Karpas-422 (cell line): ENCODE measurements around the gene CTSC. TPM values are rescaled to one million over a fixed set of nuclear protein-coding genes. Genes with fewer than 3 reads are reported as not detected.
"Not testable (repeated sequence)": the region's sequence is repeated elsewhere in the genome, so short reads cannot be mapped to it uniquely, and the experiment has no call there.

ENCODE experiments used
- DNase-seq: peaks from one replicate; pipeline ENCODE4 v3.0.0-alpha.2; 2015
- H2AFZ ChIP-seq: fragments of 200-600 bp; sonication (generic); 2 replicates; pipeline ENCODE4 v1.6.1; 2014; ENCODE audit warnings: antibody characterized with exemption, low read length, mixed read lengths
- H3K27ac ChIP-seq: fragments of 200-600 bp; sonication (generic); 2 replicates; pipeline ENCODE4 v1.5.1; 2014; ENCODE audit warnings: mild to moderate bottlenecking, low read length, moderate library complexity
- H3K27me3 ChIP-seq: fragments of 200-600 bp; sonication (generic); 2 replicates; pipeline ENCODE4 v1.6.1; 2014; ENCODE audit warnings: low read length, mixed read lengths
- H3K36me3 ChIP-seq: fragments of 200-600 bp; sonication (generic); 2 replicates; pipeline ENCODE4 v1.6.1; 2014; ENCODE audit warnings: low read length, mixed read lengths; ENCODE audit not compliant: insufficient read depth
- H3K4me1 ChIP-seq: fragments of 200-600 bp; sonication (generic); 2 replicates; pipeline ENCODE4 v1.6.1; 2014; ENCODE audit warnings: mild to moderate bottlenecking, low read length, mixed read lengths
- H3K4me2 ChIP-seq: fragments of 200-600 bp; sonication (generic); 2 replicates; pipeline ENCODE4 v1.6.1; 2014; ENCODE audit warnings: low read length, low read depth, mild to moderate bottlenecking; ENCODE audit not compliant: poor library complexity, severe bottlenecking
- H3K4me3 ChIP-seq: fragments of 200-600 bp; sonication (generic); 2 replicates; pipeline ENCODE4 v1.5.1; 2014; ENCODE audit warnings: mild to moderate bottlenecking, antibody characterized with exemption, low read length, mixed read lengths
- H3K79me2 ChIP-seq: fragments of 200-600 bp; sonication (generic); 2 replicates; pipeline ENCODE4 v1.6.1; 2014; ENCODE audit warnings: mild to moderate bottlenecking, low read length, mixed read lengths
- H3K9ac ChIP-seq: fragments of 200-600 bp; sonication (generic); 2 replicates; pipeline ENCODE4 v1.6.0; 2014; ENCODE audit warnings: low read length
- H3K9me2 ChIP-seq: fragments of 200-600 bp; sonication (generic), shearing (Covaris generic); replicated peaks from 2 replicates; pipeline ENCODE4 v1.6.0; 2014; ENCODE audit warnings: mild to moderate bottlenecking, low read length, moderate library complexity; ENCODE audit not compliant: insufficient read depth
- H3K9me3 ChIP-seq: fragments of 300-700, 200-600 bp; sonication (generic); 2 replicates; pipeline ENCODE4 v1.6.1; 2014; ENCODE audit warnings: low read length, mixed read lengths
- H4K20me1 ChIP-seq: fragments of 200-600 bp; sonication (generic); 2 replicates; pipeline ENCODE4 v1.6.1; 2014; ENCODE audit warnings: mild to moderate bottlenecking, antibody characterized with exemption, low read length, low read depth; ENCODE audit not compliant: insufficient read depth
- total RNA-seq: library from RNA; depleted of rRNA; stranded (reverse); fragments of >200 nt; shearing (Covaris generic); gene quantifications from 2 replicates; pipeline ENCODE4 v1.2.3, GENCODE V29; 2014; ENCODE audit warnings: low replicate concordance; rRNA removed

Gene CTSC
- total RNA-seq, 1 experiment from 2014 or later: 453 TPM

- H3K27me3 ChIP-seq: no peaks in the 10 kb centered on the region
Measured at GRCh38 chr11:88252208-88252607, 85.3 kb downstream of the CTSC start.

GRCh38 chr11:88250566-88251242 lies 86.8 kb downstream of the CTSC start:
- Histone ChIP-seq H3K27ac (no peak overlapping the region), H3K4me1 (no peaks in the 10 kb centered on the region), H3K9ac (no peak overlapping the region), H3K4me2 (no peak overlapping the region), H2AFZ (no peak overlapping the region), H3K9me3 (no peaks in the 10 kb centered on the region), H3K27me3 (no peaks in the 10 kb centered on the region), H3K36me3 (peaks cover 5% of the 10 kb centered on the region; the same call in 1 of the 2 replicates), H3K4me3 (no peak overlapping the region), H3K79me2 (no peaks in the 10 kb centered on the region), H4K20me1 (no peaks in the 10 kb centered on the region), H3K9me2 (no peaks in the 10 kb centered on the region)
- no peak for DNase-seq

More at GRCh38 chr11:88252208-88252607, 85.3 kb downstream of the CTSC start:
- H4K20me1 ChIP-seq: no peaks in the 10 kb centered on the region
- H3K4me1 ChIP-seq: no peaks in the 10 kb centered on the region
- no peak overlapping the region for H3K27ac ChIP-seq
- H2AFZ ChIP-seq: no peak overlapping the region
- DNase-seq: no peak
- no peak overlapping the region for H3K9ac ChIP-seq
- no peak overlapping the region for H3K4me2 ChIP-seq
- H3K9me2 ChIP-seq: no peaks in the 10 kb centered on the region
- H3K4me3 ChIP-seq: no peak overlapping the region
- H3K9me3 ChIP-seq: no peaks in the 10 kb centered on the region
- no peaks in the 10 kb centered on the region for H3K79me2 ChIP-seq
- no peaks in the 10 kb centered on the region for H3K36me3 ChIP-seq

- Histone ChIP-seq H3K9ac (no peak overlapping the region), H3K27me3 (no peaks in the 10 kb centered on the region), H3K9me3 (no peaks in the 10 kb centered on the region), H2AFZ (no peak overlapping the region), H4K20me1 (no peaks in the 10 kb centered on the region), H3K36me3 (peaks cover 5% of the 10 kb centered on the region; the same call in 1 of the 2 replicates), H3K4me2 (no peak overlapping the region), H3K79me2 (no peaks in the 10 kb centered on the region), H3K9me2 (no peaks in the 10 kb centered on the region), H3K4me3 (no peak overlapping the region), H3K27ac (no peak overlapping the region), H3K4me1 (no peaks in the 10 kb centered on the region)
- DNase-seq: no peak
Measured at GRCh38 chr11:88249706-88250105, 87.8 kb downstream of the CTSC start.

- no peak for DNase-seq
- H3K79me2 ChIP-seq: no peaks in the 10 kb centered on the region
- no peak overlapping the region for H3K27ac ChIP-seq
- H3K9me2 ChIP-seq: no peaks in the 10 kb centered on the region
- H3K4me2 ChIP-seq: no peak overlapping the region
- H3K4me1 ChIP-seq: no peaks in the 10 kb centered on the region
- peaks cover 5% of the 10 kb centered on the region; the same call in 1 of the 2 replicates for H3K36me3 ChIP-seq
- no peaks in the 10 kb centered on the region for H4K20me1 ChIP-seq
- H3K4me3 ChIP-seq: no peak overlapping the region
- no peaks in the 10 kb centered on the region for H3K9me3 ChIP-seq
- no peak overlapping the region for H2AFZ ChIP-seq
- no peak overlapping the region for H3K9ac ChIP-seq
- no peaks in the 10 kb centered on the region for H3K27me3 ChIP-seq
Measured at GRCh38 chr11:88246696-88247095, 90.8 kb downstream of the CTSC start.

- not testable (repeated sequence) for H2AFZ ChIP-seq, DNase-seq, H3K27me3 ChIP-seq, H3K36me3 ChIP-seq, H3K4me2 ChIP-seq, H3K9me2 ChIP-seq, H3K27ac ChIP-seq, H3K9ac ChIP-seq, H4K20me1 ChIP-seq, H3K79me2 ChIP-seq, H3K9me3 ChIP-seq, H3K4me3 ChIP-seq, H3K4me1 ChIP-seq
Measured at GRCh38 chr11:88245576-88245975, 92.0 kb downstream of the CTSC start.

Other genes with a start within 250 kb of the CTSC start
- gene RAB38, start 162.3 kb downstream of the CTSC start, total RNA-seq: 0.97 and 2.6 TPM in 2 replicates